Activated CD4-positive, alpha-beta memory T cell treated with anti-CD3 and anti-CD28 coated beads for 36 hours (primary cell): ENCODE results near the gene NKX1-1. TPM values are rescaled to one million over a fixed set of nuclear protein-coding genes. Genes with fewer than 3 reads are reported as not detected.
"Not testable (repeated sequence)": the region's sequence is repeated elsewhere in the genome, so short reads cannot be mapped to it uniquely, and the experiment has no call there.

ENCODE experiments used
- CTCF ChIA-PET: fragments of 350-600 bp; sonication (Branson Sonifier 250); formaldehyde crosslinking; loops from one replicate; lab custom pipeline; 2021; ENCODE audit warnings: antibody characterized with exemption, inconsistent platforms; lab: Charles Lee
- POLR2A ChIA-PET: fragments of 350-600 bp; sonication (Branson Sonifier 250); formaldehyde crosslinking; loops from one replicate; lab custom pipeline; 2021; ENCODE audit warnings: antibody characterized with exemption; lab: Charles Lee
- DNase-seq: peaks from one replicate; pipeline ENCODE4 v3.0.0-alpha.2; 2020
- H3K27ac Mint-ChIP-seq: one replicate; pipeline ENCODE4 v1.8.0; 2021; ENCODE audit warnings: mixed read lengths
- H3K27me3 Mint-ChIP-seq: one replicate; pipeline ENCODE4 v1.8.0; 2021; ENCODE audit warnings: mixed read lengths
- H3K36me3 Mint-ChIP-seq: one replicate; pipeline ENCODE4 v1.8.0; 2021; ENCODE audit warnings: mixed read lengths
- H3K4me1 Mint-ChIP-seq: one replicate; pipeline ENCODE4 v1.8.0; 2021; ENCODE audit warnings: low read depth, mixed read lengths
- H3K4me3 Mint-ChIP-seq: one replicate; pipeline ENCODE4 v1.8.0; 2021; ENCODE audit warnings: mild to moderate bottlenecking, mixed read lengths
- H3K9me3 Mint-ChIP-seq: one replicate; pipeline ENCODE4 v1.8.0; 2021; ENCODE audit warnings: mixed read lengths
- intact Hi-C: fragments of 100-400 bp; cut with micrococcal nuclease; formaldehyde crosslinking; loops from one replicate; pipeline ENCODE4 v1.15.1; 2023
- total RNA-seq, 2 experiments: library from RNA; stranded (reverse); gene quantifications; one replicate each; pipeline ENCODE4 v1.2.3, GENCODE V29; 2021

NKX1-1 gene
- total RNA-seq, 2 experiments from 2014 or later: not detected

DNA sequence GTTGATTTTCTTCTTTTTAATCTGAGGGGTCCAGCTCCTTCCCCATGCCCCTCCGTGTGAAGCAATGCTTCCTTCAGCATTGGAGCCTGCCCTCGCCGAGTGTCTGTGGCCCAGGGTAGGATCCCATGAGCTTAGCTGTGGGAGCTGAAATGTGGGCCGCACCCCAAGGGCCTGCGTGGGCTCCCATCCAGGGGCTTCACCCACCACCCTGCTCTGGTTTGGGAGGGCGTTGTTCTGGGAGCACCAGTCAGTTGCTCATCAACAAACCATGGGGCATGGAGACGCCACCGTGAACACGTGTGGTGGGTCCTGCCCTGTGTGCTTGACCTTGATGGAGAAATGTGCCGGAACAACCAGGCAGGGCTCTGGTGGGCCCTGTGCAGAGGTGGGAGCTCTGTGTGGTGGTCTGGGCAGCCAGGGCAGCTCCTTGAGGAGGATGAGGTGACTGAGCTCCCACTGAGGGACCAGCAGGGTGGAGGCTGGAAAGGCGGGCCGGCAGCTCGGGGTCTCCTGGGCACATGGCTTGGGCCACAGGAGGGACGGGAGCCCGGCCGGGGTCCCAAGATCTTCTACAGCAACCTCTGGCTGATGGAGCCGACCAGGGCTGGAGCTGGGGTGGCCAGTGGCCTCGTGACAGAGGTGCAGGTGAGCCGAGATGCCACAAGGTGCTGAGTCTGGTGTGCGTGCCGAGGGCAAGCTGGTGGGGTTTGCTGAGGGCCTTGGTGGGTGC lies 39.6 kb upstream of the NKX1-1 start:
- no peak for DNase-seq
- Mint-ChIP-seq H3K36me3 (no peaks in the 10 kb centered on the region), H3K27ac (no peak overlapping the region), H3K27me3 (no peaks in the 10 kb centered on the region), H3K4me1 (no peaks in the 10 kb centered on the region), H3K4me3 (no peak overlapping the region), H3K9me3 (no peaks in the 10 kb centered on the region)
- ChIA-PET POLR2A (no interaction called here), CTCF (no interaction called here)
- intact Hi-C loops: no loop called here

DNA sequence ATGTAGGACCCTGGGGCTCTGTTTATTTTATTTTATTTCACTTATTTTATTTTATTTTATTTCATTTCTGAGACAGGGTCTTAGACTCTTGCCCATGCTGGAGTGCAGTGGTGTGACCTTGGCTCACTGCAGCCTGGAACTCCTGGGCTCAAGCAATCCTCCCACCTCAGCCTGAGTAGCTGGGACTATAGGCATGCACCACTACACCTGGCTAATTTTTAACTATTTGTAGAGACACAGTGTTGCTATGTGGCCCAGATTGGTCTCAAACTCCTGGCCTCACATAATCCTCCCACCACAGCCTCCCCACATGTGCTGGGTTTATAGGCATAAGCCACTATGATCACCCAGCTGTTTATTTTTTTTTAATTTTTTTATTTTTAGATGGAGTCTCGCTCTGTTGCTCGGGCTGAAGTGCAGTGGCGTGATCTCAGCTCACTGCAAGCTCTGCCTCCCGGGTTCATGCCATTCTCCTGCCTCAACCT lies 37.5 kb upstream of the NKX1-1 start:
- H3K36me3 Mint-ChIP-seq, H3K27me3 Mint-ChIP-seq, DNase-seq, H3K4me3 Mint-ChIP-seq, H3K27ac Mint-ChIP-seq, H3K4me1 Mint-ChIP-seq, CTCF ChIA-PET, intact Hi-C loops, POLR2A ChIA-PET, H3K9me3 Mint-ChIP-seq: not testable (repeated sequence)

DNA sequence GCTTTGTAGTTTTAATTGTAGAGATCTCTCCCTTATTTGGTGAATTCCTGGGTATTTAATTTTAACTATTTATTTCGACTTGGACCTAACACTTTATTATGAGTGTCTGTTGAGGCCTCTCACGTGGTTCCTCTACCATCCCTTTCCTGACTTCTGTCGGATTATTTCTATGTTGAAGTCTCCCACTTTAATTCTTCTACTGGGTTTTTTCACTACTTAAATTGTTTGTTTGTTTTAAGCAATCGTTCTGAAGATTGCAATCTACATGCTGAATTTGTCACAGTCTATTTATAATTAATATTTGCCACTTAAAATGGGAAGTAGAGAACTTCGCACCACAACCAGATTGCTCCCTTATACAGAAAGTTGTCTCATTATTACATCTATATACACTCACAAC lies 20.8 kb upstream of the NKX1-1 start:
- no peak overlapping the region for H3K27ac Mint-ChIP-seq
- no peak overlapping the region for H3K4me3 Mint-ChIP-seq
- POLR2A ChIA-PET: no interaction called here
- peaks cover 6% of the 10 kb centered on the region for H3K27me3 Mint-ChIP-seq
- no peaks in the 10 kb centered on the region for H3K9me3 Mint-ChIP-seq
- H3K36me3 Mint-ChIP-seq: no peaks in the 10 kb centered on the region
- CTCF ChIA-PET: no interaction called here
- H3K4me1 Mint-ChIP-seq: no peaks in the 10 kb centered on the region
- intact Hi-C loops: no loop called here
- no peak for DNase-seq

DNA sequence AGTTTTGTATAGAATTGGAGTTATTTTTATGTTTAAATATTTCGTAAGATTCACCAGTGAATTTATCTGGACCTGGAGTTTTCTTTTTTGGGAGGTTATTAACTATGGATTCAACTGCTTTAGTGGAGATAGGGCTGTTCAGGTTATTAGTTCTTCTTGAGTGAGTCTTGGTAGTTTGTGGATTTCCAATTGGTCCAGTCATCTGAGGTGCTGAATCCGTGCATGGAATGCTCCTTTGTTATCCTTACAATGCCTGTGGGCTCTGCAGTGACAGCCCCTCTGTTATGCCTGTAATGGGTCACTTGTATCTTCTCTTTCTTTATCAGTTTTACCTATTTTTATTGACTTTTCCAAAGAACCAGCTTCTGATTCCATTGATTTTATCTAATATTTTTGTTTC lies 15.4 kb upstream of the NKX1-1 start:
- ChIA-PET POLR2A (no interaction called here), CTCF (interaction anchor here (0.7 kb wide), 1 partner anchor 285 kb away, joined by 3 read pairs; no protein-coding TSS in a partner anchor)
- Mint-ChIP-seq H3K27ac (no peak overlapping the region), H3K27me3 (peaks cover 24% of the 10 kb centered on the region), H3K9me3 (no peaks in the 10 kb centered on the region), H3K4me3 (no peak overlapping the region), H3K36me3 (no peaks in the 10 kb centered on the region), H3K4me1 (no peaks in the 10 kb centered on the region)
- DNase-seq: no peak
- intact Hi-C loops: no loop called here

DNA sequence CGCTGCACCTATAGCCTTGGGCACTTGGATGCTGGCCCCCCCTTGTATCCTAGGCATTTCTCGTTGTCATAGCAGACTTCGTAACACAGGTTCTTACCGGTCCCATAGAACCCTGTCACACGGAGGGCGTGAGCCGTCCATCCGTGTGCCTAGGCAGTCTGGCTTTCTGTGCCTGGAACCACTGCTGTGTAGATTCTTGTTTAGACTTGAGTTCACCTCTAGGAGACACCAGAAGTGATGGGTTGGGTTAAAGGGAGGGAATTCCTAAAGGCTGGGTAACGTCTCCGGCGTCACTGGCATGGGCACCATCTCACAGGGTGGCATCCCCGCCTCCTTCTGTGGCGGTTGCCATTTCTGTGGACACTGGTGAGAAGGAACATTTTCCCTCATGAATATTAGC lies 13.5 kb upstream of the NKX1-1 start:
- intact Hi-C loops: no loop called here
- CTCF ChIA-PET: no interaction called here
- POLR2A ChIA-PET: no interaction called here

DNA sequence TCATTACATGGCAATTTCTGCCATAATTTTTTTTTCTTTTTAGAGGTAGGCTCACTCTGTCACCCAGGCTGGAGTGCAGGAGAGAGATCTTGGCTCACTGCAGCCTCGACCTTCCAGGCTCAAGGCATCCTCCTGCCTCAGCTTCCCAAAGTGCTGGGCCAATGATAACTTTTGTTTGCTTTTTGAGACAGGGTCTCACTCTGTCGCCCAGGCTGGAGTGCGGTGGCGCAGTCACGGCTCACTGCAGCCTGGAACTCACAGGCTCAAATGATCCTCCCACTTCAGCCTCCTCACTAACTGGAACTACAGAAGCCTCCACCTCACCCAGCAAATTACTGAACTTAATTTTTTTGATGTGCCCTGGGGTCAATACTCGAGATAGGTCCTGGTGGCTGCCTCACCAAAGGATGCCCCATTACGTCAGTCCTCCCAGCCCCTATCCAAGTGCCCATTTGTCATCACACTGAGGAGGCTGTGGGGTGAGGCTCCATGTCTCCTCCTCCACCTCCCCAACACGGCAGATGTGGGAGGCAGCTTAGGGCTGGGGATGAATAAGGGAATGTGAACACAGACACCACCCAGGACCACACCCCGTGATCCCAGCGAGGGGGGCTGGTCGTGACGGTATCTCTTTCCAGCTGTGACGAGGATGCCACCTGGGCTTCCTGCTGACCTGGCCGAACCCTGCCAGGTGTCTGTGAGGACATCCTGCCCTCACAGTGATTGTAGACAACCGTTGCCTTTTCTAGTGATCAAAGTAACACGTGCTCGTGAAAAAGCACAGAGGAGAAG lies 12.4 kb upstream of the NKX1-1 start:
- Mint-ChIP-seq H3K4me1 (no peaks in the 10 kb centered on the region), H3K4me3 (no peak overlapping the region), H3K9me3 (no peaks in the 10 kb centered on the region), H3K36me3 (no peaks in the 10 kb centered on the region), H3K27me3 (peaks cover 35% of the 10 kb centered on the region), H3K27ac (no peak overlapping the region)
- POLR2A ChIA-PET: no interaction called here
- DNase-seq: peak; percentile 5
- intact Hi-C loops: no loop called here
- CTCF ChIA-PET: no interaction called here

More for the DNA sequence above, 13.5 kb upstream of the NKX1-1 start:
- Mint-ChIP-seq H3K36me3 (no peaks in the 10 kb centered on the region), H3K27me3 (peaks cover 34% of the 10 kb centered on the region), H3K4me1 (no peaks in the 10 kb centered on the region), H3K4me3 (no peak overlapping the region), H3K9me3 (no peaks in the 10 kb centered on the region), H3K27ac (no peak overlapping the region)
- DNase-seq: no peak

DNA sequence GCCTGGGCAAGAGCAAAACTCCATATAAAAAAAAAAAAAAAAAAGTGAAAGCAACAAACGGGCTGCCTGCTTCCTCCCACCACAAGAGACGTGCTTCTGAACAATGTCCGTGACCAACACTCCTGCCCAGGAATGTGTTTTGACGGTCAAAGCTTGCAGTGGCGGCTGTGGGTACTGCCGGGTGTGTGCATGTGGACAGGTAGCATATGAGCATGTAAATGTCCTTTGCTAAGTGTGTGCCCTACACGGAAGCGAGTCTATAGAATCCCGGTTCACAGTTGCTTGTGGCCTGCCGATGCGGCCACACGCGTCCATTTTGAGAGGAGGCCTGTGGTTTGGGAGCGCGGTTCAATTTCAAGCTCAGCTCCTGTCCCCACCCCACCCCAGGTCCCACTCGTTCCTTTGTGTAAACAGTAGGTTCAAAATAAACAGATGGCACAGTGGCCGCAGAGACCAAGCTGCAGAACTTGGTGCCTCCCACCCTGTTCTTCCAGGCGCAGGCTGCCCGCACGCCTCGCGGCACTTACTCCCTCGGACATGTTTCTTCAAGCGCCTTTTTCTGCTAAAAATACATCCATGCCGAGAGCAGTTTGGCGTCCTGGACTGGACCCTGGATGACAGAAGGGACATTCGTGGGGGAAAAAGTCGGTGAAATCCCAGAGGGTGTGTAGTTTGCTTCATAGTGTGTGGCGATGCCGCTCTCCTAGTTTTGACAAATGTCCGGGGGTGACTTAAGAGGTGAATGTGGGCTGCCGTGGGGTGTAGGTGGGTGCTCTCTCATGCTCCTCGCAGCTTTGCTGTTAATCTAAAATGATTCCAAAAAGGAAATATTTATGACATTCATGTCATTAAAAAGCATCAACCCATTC lies 11.5 kb upstream of the NKX1-1 start:
- DNase-seq: peak; percentile 7
- Mint-ChIP-seq H3K27ac (no peak overlapping the region), H3K4me1 (no peaks in the 10 kb centered on the region), H3K4me3 (no peak overlapping the region), H3K36me3 (no peaks in the 10 kb centered on the region), H3K27me3 (peaks cover 44% of the 10 kb centered on the region), H3K9me3 (no peaks in the 10 kb centered on the region)
- POLR2A ChIA-PET: no interaction called here
- CTCF ChIA-PET: no interaction called here
- intact Hi-C loops: no loop called here

DNA sequence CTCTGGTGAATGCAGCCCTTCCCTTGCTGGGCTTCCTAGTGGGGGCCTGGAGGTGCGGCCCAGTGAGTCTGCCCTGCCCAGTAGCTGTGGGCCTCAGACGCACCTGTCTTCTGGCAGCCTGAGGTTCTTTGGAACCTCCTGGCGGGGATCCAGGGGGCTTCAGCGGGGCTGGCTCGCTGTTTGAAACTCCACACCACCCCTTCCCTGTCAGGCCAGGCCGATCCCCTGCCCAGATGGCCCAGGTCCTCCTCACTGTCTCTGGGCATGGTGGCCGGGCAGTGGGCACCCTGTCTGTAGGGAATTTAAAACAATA lies 10.7 kb upstream of the NKX1-1 start:
- Mint-ChIP-seq H3K4me3 (no peak overlapping the region), H3K27me3 (peaks cover 51% of the 10 kb centered on the region), H3K36me3 (no peaks in the 10 kb centered on the region), H3K27ac (no peak overlapping the region), H3K9me3 (no peaks in the 10 kb centered on the region), H3K4me1 (no peaks in the 10 kb centered on the region)
- ChIA-PET CTCF (no interaction called here), POLR2A (no interaction called here)
- intact Hi-C loops: no loop called here
- DNase-seq: peak; percentile 5

DNA sequence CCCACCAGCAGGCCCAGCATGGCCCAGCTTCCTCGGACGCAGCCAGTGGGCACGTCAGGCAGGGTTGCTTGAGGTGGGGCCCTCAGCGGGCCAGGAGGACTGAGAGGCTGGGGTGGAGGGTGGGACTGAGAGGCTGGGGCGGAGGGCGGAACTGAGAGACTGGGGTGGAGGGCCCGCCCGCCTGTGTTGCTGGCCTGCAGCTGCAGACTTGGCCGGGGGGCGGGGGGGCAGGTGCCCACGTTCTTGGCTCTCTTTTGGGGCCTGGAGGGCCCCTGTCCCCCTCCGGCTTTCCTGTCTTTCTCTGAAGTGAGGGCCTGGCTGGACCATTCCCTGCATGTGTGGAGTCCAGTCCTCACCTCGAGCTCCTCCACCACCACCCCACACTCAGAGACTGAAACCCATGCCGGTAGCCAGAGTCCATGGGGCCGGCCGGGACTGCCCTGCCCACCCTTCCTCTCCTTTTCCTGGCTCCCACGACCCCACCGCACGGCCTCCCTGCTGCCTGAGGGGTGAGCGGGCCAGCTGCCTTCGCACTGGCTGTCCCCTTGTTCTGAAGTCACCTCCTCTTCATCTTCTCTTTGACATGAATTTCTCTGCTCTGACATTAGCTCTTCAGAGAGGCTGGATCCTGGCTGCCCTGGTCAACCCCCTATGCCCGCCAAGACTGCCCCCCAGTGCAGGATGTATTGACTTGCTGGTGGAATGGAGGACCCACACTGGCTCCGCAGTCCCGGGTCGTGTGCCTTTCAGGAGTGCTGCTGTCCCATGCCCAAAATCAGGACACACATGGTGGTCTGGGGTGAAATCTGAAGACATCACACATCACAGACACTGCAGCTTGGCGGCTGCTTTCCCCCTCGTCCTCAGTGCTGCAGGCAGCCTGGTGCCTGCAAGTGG lies 10.1 kb upstream of the NKX1-1 start:
- Mint-ChIP-seq H3K36me3 (no peaks in the 10 kb centered on the region), H3K27ac (no peak overlapping the region), H3K9me3 (no peaks in the 10 kb centered on the region), H3K4me1 (no peaks in the 10 kb centered on the region), H3K27me3 (peaks cover 53% of the 10 kb centered on the region), H3K4me3 (no peak overlapping the region)
- DNase-seq: peak; percentile 5
- intact Hi-C loops: no loop called here
- POLR2A ChIA-PET: no interaction called here
- CTCF ChIA-PET: no interaction called here

DNA sequence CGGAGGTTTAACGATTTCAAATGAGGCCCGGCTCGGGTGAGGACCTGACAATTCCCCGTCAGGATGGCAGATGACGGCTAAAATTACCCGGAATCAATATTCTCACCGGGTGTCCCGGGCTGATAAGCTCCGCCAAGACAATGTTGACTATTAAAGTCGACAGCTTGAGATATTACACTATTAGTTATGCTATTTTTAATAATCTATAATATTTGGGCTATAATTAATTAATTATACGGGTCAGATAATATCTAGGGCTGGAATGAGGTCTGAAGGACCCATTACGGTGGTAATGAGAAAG lies 9.4 kb upstream of the NKX1-1 start:
- Mint-ChIP-seq H3K4me1 (no peaks in the 10 kb centered on the region), H3K27me3 (peaks cover 55% of the 10 kb centered on the region), H3K27ac (no peak overlapping the region), H3K36me3 (no peaks in the 10 kb centered on the region), H3K4me3 (no peak overlapping the region), H3K9me3 (no peaks in the 10 kb centered on the region)
- DNase-seq: no peak
- CTCF ChIA-PET: no interaction called here
- intact Hi-C loops: no loop called here
- POLR2A ChIA-PET: no interaction called here

DNA sequence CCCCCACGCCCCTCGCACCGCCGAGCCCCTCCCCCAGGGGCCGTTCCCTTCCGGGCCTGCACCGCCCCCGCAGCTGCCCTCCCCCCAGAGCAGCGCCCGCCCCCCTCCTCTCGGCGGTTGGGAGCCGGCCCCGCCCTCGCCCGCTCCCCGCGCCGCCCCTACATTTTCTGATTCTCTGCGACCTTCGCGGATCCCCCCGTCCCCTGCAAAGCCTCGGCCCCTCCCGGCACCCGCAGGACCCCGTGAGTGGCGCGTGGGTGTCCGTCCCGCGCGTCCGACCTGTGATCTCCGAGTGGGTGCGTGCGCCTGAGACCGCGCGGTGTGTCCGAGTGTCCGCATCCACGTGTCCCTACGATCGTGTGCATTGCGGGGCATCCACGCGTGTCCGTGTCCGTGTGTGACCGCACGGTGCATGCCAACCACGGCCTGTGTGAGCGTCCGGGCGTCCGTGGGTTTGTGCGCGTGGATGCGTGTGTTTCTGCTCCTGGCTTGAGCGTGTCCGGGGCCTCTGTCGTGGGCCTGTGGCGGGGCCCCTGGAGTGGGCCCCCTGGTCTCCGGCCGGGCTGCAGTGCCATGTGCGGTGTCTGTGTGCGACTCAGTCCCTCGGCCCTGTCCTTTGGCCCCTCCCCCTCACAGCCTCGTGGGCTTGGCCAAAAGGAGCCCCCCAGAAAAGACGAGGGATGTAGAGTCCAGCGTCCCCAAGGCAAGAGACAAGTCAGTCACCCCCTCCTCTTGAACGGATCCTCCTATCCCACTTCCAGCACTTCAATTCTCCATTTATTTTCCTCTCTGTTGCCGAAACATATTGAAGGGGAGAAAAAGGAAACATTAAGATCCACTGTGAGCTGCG lies 8.8 kb upstream of the NKX1-1 start:
- intact Hi-C loops: no loop called here
- Mint-ChIP-seq H3K36me3 (no peaks in the 10 kb centered on the region), H3K27ac (no peak overlapping the region), H3K9me3 (no peaks in the 10 kb centered on the region), H3K4me3 (no peak overlapping the region), H3K4me1 (no peaks in the 10 kb centered on the region), H3K27me3 (peaks cover 56% of the 10 kb centered on the region)
- POLR2A ChIA-PET: no interaction called here
- CTCF ChIA-PET: no interaction called here
- DNase-seq: no peak
